Breast epithelium (tissue), 4 donors: ENCODE data around the gene VGF. TPM values are rescaled to one million over a fixed set of nuclear protein-coding genes. Genes with fewer than 3 reads are reported as not detected.
A peak's percentile ranks its signal among the peaks of the same experiment; 100 is the strongest.

Experiments
- DNase-seq, 2 donors: peaks; one replicate each; pipeline ENCODE4 v3.0.0-alpha.2; 2019; ENCODE audit warnings: low spot score in 2 of 2
- H3K27ac ChIP-seq, 2 donors: fragments of 200-600 bp; sonication (generic) in 1 of 2; one replicate each; pipeline ENCODE4 v1.5.1; 2016 to 2019; ENCODE audit warnings: mild to moderate bottlenecking in 1 of 2
- H3K27me3 ChIP-seq, 2 donors: fragments of 200-600 bp; sonication (generic) in 1 of 2; one replicate each; pipeline versions ENCODE4 v1.5.1 to v1.6.0; 2017 to 2019; ENCODE audit warnings: control low read depth in 1 of 2, mild to moderate bottlenecking in 1 of 2
- H3K36me3 ChIP-seq: fragments of 200-600 bp; one replicate; pipeline ENCODE4 v1.5.1; 2019
- H3K4me1 ChIP-seq, 2 donors: fragments of 200-600 bp; sonication (generic); one replicate each; pipeline ENCODE4 v1.5.1; 2016 to 2019; ENCODE audit warnings: control low read depth in 1 of 2
- H3K4me3 ChIP-seq, 3 donors: fragments of 200-600 bp; sonication (generic); 1 replicate in 2 of 3; 2 replicates in 1 of 3; pipeline ENCODE4 v1.5.1; 2016 to 2019; ENCODE audit warnings: mild to moderate bottlenecking in 3 of 3, moderate library complexity in 2 of 3
- H3K9me3 ChIP-seq, 2 donors: fragments of 200-600 bp; sonication (generic) in 1 of 2; one replicate each; pipeline ENCODE4 v1.5.1; 2016 to 2019; ENCODE audit warnings: control low read depth in 1 of 2
- POLR2A ChIP-seq: fragments of 450-650 bp; IDR thresholded peaks from one replicate; pipeline ENCODE4 v1.6.1; 2016; ENCODE audit warnings: antibody characterized with exemption, mild to moderate bottlenecking, moderate library complexity
- POLR2AphosphoS5 ChIP-seq, 3 donors: sonication (generic); formaldehyde crosslinking; IDR thresholded peaks; one replicate each; pipeline ENCODE4 v1.6.1; 2017; ENCODE audit warnings: antibody characterized with exemption in 3 of 3
- intact Hi-C: fragments of 100-400 bp; cut with DNase I; formaldehyde crosslinking; loops from one replicate; pipeline ENCODE4 v1.15.1; 2023; ENCODE audit warnings: low total_unique reads
- total RNA-seq, 3 donors: library from RNA; depleted of rRNA; stranded (reverse); fragments of >200 nt; gene quantifications; one replicate each; pipeline ENCODE4 v1.1.0, GENCODE V29; 2016
- TF ChIP-seq, protein P1 (sequence below), 3 donors: fragments of 450-650 bp; IDR thresholded peaks; one replicate each; pipeline ENCODE4 v1.5.1; 2016 to 2017; ENCODE audit warnings: antibody characterized with exemption in 3 of 3, mild to moderate bottlenecking in 3 of 3, moderate library complexity in 3 of 3

VGF gene
- total RNA-seq, 3 donors from 2014 or later: 0.16 TPM; not detected in 2

DNA sequence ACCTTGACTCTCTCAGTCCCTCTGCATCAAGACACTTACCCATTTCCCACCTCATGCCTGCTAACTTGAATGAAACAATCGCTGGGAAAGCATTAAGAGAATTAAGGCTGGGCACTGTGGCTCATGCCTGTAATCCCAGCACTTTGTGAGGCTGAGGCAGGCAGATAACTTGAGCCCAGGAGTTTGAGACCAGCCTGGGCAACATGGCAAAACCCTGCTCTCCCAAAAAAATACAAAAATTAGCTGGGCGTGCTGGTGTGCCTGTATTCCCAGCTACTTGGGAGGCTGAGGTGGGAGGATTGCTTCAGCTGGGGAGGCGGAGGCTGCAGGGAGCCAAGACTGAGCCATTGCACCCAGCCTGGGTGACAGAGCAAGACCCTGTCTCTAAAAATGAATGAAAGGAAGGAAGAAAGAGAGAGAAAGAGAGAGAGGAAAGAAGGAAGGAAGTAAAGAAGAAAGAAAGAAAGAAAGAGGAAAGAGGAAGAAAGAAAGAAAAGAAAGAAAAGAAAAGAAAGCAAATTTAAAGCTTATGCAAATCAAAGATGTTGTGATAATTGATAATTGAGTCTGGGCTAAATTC, 37.8 kb downstream of the VGF start:
- Histone ChIP-seq H3K4me3 (peak overlapping the region; percentile 30 to 55 (median 35)), H3K9me3 (no peaks in the 10 kb centered on the region), H3K36me3 (no peaks in the 10 kb centered on the region), H3K4me1 (no peaks in the 10 kb centered on the region), H3K27me3 (no peaks in the 10 kb centered on the region), H3K27ac (peak overlapping the region; percentile 71 to 86)
- no peak for DNase-seq
- TF ChIP-seq, protein P1, sequence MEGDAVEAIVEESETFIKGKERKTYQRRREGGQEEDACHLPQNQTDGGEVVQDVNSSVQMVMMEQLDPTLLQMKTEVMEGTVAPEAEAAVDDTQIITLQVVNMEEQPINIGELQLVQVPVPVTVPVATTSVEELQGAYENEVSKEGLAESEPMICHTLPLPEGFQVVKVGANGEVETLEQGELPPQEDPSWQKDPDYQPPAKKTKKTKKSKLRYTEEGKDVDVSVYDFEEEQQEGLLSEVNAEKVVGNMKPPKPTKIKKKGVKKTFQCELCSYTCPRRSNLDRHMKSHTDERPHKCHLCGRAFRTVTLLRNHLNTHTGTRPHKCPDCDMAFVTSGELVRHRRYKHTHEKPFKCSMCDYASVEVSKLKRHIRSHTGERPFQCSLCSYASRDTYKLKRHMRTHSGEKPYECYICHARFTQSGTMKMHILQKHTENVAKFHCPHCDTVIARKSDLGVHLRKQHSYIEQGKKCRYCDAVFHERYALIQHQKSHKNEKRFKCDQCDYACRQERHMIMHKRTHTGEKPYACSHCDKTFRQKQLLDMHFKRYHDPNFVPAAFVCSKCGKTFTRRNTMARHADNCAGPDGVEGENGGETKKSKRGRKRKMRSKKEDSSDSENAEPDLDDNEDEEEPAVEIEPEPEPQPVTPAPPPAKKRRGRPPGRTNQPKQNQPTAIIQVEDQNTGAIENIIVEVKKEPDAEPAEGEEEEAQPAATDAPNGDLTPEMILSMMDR (IDR thresholded peaks at IDR 0.05): no peak
- no peak for TF ChIP-seq POLR2A
- intact Hi-C loops: no loop called here

- intact Hi-C loops: no loop called here
- H3K36me3 ChIP-seq: no peaks in the 10 kb centered on the region
- no peaks in the 10 kb centered on the region for H3K4me1 ChIP-seq
- DNase-seq: peak; percentile 56 to 86
- H3K4me3 ChIP-seq: peak within 1 kb of the TSS; percentile 30 to 55 (median 35)
- peak within 1 kb of the TSS; percentile 71 to 86 for H3K27ac ChIP-seq
- H3K9me3 ChIP-seq: no peaks in the 10 kb centered on the region
- TF ChIP-seq POLR2AphosphoS5 (IDR thresholded peaks at IDR 0.05) (peak; percentile 34 to 77 (median 68)), POLR2A (no peak)
- TF ChIP-seq, protein P1 (IDR thresholded peaks at IDR 0.05): peak in 1 of 3 donors; percentile 31
- H3K27me3 ChIP-seq: no peaks in the 10 kb centered on the region
These were observed 38.5 kb downstream of the VGF start, which contains the start of gene SERPINE1 for GRCh38 chr7:101126651-101127459. SERPINE1 (plus strand) TSS chr7:101127104; CDS start chr7:101128394, 1,290 bp downstream.

DNA sequence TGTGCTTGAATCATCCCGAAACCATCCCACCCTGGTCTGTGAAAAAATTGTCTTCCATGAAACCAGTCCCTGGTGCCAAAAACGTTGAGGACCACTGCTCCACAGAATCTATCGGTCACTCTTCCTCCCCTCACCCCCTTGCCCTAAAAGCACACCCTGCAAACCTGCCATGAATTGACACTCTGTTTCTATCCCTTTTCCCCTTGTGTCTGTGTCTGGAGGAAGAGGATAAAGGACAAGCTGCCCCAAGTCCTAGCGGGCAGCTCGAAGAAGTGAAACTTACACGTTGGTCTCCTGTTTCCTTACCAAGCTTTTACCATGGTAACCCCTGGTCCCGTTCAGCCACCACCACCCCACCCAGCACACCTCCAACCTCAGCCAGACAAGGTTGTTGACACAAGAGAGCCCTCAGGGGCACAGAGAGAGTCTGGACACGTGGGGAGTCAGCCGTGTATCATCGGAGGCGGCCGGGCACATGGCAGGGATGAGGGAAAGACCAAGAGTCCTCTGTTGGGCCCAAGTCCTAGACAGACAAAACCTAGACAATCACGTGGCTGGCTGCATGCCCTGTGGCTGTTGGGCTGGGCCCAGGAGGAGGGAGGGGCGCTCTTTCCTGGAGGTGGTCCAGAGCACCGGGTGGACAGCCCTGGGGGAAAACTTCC, 39.2 kb downstream of the VGF start:
- no peaks in the 10 kb centered on the region for H3K9me3 ChIP-seq
- no peaks in the 10 kb centered on the region for H3K36me3 ChIP-seq
- H3K4me1 ChIP-seq: no peaks in the 10 kb centered on the region
- H3K27ac ChIP-seq: peak overlapping the region; percentile 71 to 86
- H3K27me3 ChIP-seq: no peaks in the 10 kb centered on the region
- H3K4me3 ChIP-seq: peak overlapping the region in 2 of 3 donors; percentile 30 to 55
- DNase-seq: peak in 1 of 2 donors; percentile 47
- intact Hi-C loops: no loop called here
- no peak for TF ChIP-seq POLR2AphosphoS5 (IDR thresholded peaks at IDR 0.05)
- TF ChIP-seq POLR2A: no peak
- TF ChIP-seq, protein P1 (IDR thresholded peaks at IDR 0.05): no peak

- no peaks in the 10 kb centered on the region for H3K4me1 ChIP-seq
- H3K27me3 ChIP-seq: no peaks in the 10 kb centered on the region
- no peak for DNase-seq
- no peaks in the 10 kb centered on the region for H3K36me3 ChIP-seq
- intact Hi-C loops: no loop called here
- H3K27ac ChIP-seq: peak overlapping the region in 1 of 2 donors; percentile 64
- H3K4me3 ChIP-seq: no peak overlapping the region
- TF ChIP-seq POLR2A (no peak), POLR2AphosphoS5 (IDR thresholded peaks at IDR 0.05) (no peak)
- TF ChIP-seq, protein P1 (IDR thresholded peaks at IDR 0.05): no peak
- H3K9me3 ChIP-seq: no peaks in the 10 kb centered on the region
These were observed 40.9 kb downstream of the VGF start for GRCh38 chr7:101124376-101125056.
